KBM-7 (cell line): ENCODE results near the gene MCHR1.
"Not testable (repeated sequence)": the region's sequence is repeated elsewhere in the genome, so short reads cannot be mapped to it uniquely, and the experiment has no call there.

ENCODE experiments used
- DNase-seq: peaks from one replicate; pipeline ENCODE4 v3.0.0-alpha.2; 2015
- in situ Hi-C: fragments of 300-500 bp; cut with MboI; formaldehyde crosslinking; loops from 2 replicates; pipeline ENCODE4 v1.14.3; 2020; ENCODE audit warnings: low sequenced_read_pairs, low pct_unique_long_range_greater_than_20kb, mixed read lengths

Gene MCHR1

GRCh38 chr22:40717657-40718056, 38.4 kb downstream of the MCHR1 start:
- DNase-seq, in situ Hi-C loops: not testable (repeated sequence)

GRCh38 chr22:40718250-40719204, 39.2 kb downstream of the MCHR1 start:
- no peak for DNase-seq
- in situ Hi-C loops = no loop called here

DNA sequence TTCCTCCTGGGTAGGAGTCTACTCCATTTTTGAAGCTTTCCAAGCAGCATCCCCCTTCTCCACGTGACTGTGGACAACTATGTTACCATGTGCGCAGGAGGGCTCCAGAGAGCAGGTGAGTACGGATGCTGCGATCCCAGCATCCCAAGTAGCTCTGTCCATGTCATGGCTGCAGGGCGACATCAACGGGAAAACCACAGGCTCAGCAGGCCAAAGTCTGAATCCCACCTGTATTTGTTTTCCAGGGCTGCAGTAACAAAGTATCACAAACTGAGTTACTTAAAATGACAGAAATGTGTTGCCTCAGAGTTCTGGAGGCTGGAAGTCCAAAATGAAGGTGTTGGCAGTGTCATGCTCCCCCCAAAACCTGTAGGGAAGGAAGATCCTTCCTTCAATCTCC, 40.3 kb downstream of the MCHR1 start:
- DNase-seq = no peak
- in situ Hi-C loops = no loop called here

DNA sequence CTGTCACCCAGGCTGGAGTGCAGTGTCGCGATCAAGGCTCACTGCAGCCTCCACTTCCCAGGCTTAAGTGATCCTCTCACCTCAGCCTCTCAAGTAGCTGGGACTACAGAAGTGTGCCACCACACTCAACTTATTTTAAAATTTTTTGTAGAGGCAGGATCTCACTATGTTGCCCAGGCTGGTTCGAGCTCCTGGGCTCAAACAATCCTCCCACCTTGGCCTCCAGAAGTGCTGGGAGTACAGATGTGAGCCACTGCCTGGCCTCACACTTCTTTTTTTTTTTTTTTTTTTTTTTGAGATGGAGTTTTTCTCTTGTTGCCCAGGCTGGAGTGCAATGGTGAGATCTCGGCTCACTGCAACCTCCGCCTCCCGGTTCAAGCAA, 40.9 kb downstream of the MCHR1 start:
- in situ Hi-C loops, DNase-seq: not testable (repeated sequence)

GRCh38 chr22:40720538-40721256, 41.4 kb downstream of the MCHR1 start:
- DNase-seq = no peak
- in situ Hi-C loops = no loop called here

GRCh38 chr22:40721266-40721665, 42.0 kb downstream of the MCHR1 start:
- peak; percentile 33 for DNase-seq
- in situ Hi-C loops = no loop called here

GRCh38 chr22:40723396-40723933, 44.2 kb downstream of the MCHR1 start:
- in situ Hi-C loops = no loop called here
- no peak for DNase-seq

DNA sequence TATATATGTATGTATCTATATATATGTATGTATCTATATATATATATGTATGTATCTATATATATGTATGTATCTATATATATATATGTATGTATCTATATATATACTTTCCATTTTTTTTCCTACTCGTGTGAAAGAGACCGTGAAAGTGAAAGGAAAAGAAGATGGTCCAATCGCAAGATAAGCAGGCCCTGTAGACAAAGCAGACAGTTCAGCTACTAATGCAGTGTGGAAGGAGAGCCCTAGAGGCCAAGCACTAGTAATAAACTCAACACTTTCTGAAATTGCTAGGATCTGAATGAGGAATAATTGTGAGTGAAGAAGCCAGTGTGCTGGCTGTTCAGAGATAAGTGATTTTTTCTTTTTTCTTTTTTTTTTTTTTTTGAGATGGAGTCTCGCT, 47.2 kb downstream of the MCHR1 start:
- in situ Hi-C loops = no loop called here
- DNase-seq = no peak

DNA sequence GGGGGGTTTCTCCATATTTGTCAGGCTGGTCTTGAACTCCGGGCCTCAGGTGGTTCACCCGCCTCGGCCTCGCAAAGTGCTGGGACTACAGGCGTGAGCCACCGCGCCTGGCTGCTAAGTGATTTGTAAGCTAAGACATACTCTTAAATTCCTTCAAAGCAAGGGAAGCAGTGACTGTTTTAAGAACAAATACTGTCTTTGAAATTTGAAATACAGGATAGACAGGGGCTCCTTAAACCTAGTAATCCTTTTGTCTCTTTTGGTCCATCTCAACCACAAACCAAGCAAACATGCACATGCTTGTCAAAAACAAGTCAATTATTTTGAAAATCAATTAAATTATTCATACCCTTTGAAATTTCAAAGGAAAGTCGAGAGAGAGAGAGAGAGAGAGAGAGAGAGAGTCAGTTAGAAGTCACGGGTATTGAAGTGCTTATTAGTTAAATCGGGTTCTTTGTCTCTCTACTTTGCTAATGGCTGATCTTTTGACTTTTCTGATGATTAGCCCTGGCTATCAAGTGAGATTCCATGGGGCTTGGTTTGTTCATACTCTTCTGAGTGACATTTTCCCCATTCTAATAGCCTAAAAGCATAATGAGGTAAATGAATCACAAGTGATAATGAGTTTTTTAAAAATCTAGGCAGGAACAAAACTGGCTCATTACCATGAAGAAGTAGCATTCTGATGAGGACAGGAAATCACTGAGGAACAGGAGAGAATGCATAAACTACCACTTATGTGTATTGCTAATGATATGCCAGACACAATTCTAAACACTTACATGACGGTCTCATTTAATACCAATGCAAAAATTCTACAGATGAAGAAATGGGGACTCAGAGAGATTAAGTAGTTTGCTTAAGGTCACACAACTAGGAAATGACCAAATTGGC, 48.0 kb downstream of the MCHR1 start:
- DNase-seq = no peak
- in situ Hi-C loops = no loop called here

DNA sequence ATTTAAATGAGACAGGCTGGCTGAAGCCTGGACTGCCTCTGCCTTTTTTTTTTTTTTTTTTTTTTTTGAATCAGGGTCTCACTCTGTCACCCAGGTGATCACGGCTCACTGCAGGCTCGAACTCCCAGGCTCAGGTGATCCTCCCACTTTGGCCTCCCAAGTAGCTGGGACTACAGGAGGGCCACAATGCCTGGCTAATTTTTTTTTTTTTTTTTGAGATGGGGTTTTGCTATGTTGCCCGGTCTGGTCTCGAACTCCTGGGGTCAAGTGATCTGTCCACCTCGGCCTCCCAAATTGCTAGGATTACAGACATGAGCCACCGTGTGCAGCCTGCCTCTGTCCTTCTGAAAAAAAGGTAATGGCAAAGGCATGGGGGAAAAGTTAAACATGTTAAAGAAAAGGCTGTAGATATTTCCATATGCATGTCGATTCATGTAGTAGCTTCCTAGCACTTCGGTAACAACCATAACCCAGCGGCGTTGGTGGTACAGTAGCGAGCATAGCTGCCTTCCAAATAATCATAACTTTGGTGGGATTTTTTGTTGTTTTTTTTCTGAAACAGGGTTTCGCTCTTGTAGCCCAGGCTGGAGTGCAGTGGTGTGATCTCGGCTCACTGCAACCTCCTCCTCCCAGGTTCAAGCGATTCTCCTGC, 48.8 kb downstream of the MCHR1 start:
- in situ Hi-C loops = no loop called here
- DNase-seq = no peak

DNA sequence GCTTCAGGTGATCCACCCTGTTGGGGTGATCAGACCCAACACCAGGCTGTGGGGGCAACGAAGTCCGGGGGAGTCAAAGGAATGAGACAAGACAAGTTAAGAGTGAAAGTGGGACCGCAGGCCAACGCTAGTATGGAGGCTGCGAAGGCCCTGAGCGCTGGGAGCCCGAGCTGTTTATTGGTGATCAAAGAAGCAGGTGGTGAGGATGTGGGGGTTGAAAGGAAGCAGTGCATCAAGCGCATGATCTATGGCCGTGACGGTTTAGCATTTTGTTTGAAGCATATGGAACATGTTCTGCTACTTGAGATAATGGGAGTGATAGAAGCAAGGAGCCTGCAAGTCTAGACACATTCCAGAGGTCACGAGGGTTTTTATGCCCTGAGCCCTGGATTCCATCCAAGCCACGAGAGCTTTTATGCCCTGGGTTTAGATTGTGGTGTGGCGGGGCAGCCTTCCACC, 49.5 kb downstream of the MCHR1 start:
- DNase-seq = peak; percentile 62
- in situ Hi-C loops = no loop called here

DNA sequence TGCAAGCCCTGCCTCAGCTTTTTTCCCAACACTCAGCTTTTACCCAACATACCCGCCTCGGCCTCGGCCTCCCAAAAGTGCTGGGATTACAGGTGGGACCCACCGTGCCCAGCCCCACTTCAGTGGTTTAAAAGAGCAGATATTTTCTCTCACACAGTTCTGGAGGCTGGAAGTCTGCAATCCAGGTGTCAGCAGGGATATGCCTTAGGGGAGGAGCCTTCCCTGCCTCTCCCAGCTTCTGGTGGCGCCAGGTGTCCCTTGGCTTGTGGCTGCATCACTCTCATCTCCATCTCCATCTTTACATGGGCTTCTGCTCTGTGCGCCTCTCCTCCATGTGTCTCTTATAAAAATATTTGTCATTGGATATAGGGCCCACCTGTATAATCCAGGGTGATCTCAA, 50.0 kb downstream of the MCHR1 start:
- in situ Hi-C loops = no loop called here
- no peak for DNase-seq
